Measurements from ENCODE around the gene TENT4B. TPM values are rescaled to one million over a fixed set of nuclear protein-coding genes. Genes with fewer than 3 reads are reported as not detected.

Gene TENT4B
- total and polyA plus RNA-seq, 7 donors, result 3.6 to 23.5 (median 14.9) TPM

- Histone ChIP-seq H3K4me1 (peaks cover 0 to 78% (median 62%) of the 10 kb centered on the region in 4 donors), H3K27ac (peak overlapping the region; percentile 5 to 58 (median 46)), H3K36me3 (no peaks in the 10 kb centered on the region), H3K9me3 (no peaks in the 10 kb centered on the region), H3K4me3 (no peak overlapping the region), H3K27me3 (no peaks in the 10 kb centered on the region)
- DNase-seq, result no peak
- intact Hi-C loops (cut with DNase I), result no loop called here
- WGBS, 2 donors, result 78 to 82% methylated on average over 4 of the region's 4 CpGs
- TF ChIP-seq POLR2AphosphoS5 (IDR thresholded peaks at IDR 0.05) (no peak), POLR2A (IDR thresholded peaks at IDR 0.05) (no peak), CTCF (IDR thresholded peaks at IDR 0.05) (no peak), EP300 (IDR thresholded peaks at IDR 0.05) (no peak)
These were observed 7.5 kb downstream of the TENT4B start for GRCh38 chr16:50160495-50161164.

- no peak for DNase-seq
- peaks cover 0 to 78% (median 62%) of the 10 kb centered on the region in 4 donors for H3K4me1 ChIP-seq
- intact Hi-C loops (cut with DNase I), result no loop called here
- no peak for TF ChIP-seq POLR2AphosphoS5 (IDR thresholded peaks at IDR 0.05)
- 94 to 97% methylated on average over 2 of the region's 2 CpGs for WGBS, 2 donors
- no peaks in the 10 kb centered on the region for H3K27me3 ChIP-seq
- H3K4me3 ChIP-seq, result no peak overlapping the region
- no peaks in the 10 kb centered on the region for H3K9me3 ChIP-seq
- no peak overlapping the region for H3K27ac ChIP-seq
- no peaks in the 10 kb centered on the region for H3K36me3 ChIP-seq
These were observed 8.8 kb downstream of the TENT4B start for GRCh38 chr16:50161950-50162349.

- Histone ChIP-seq H3K27me3 (no peaks in the 10 kb centered on the region), H3K4me1 (peaks cover 0 to 69% (median 56%) of the 10 kb centered on the region in 4 donors), H3K36me3 (no peaks in the 10 kb centered on the region), H3K4me3 (no peak overlapping the region), H3K27ac (no peak overlapping the region), H3K9me3 (no peaks in the 10 kb centered on the region)
- 27 to 67% methylated on average over 2 of the region's 2 CpGs for WGBS, 2 donors
- TF ChIP-seq EP300 (IDR thresholded peaks at IDR 0.05), result no peak
- no peak for TF ChIP-seq CTCF (IDR thresholded peaks at IDR 0.05)
- TF ChIP-seq POLR2A (IDR thresholded peaks at IDR 0.05), result no peak
- TF ChIP-seq POLR2AphosphoS5 (IDR thresholded peaks at IDR 0.05), result no peak
- no peak for DNase-seq
- intact Hi-C loops (cut with DNase I), result no loop called here
These were observed 12.4 kb downstream of the TENT4B start for GRCh38 chr16:50165473-50165872.

- Histone ChIP-seq H3K9me3 (no peaks in the 10 kb centered on the region), H3K4me3 (no peak overlapping the region), H3K27ac (peak overlapping the region in 3 of 4 donors; percentile 44 to 46 (median 46)), H3K27me3 (no peaks in the 10 kb centered on the region), H3K36me3 (no peaks in the 10 kb centered on the region), H3K4me1 (peaks cover 0 to 69% (median 52%) of the 10 kb centered on the region in 4 donors)
- 72 to 73% methylated on average over 9 of the region's 9 CpGs for WGBS, 2 donors
- no peak for DNase-seq
- no peak for TF ChIP-seq EP300 (IDR thresholded peaks at IDR 0.05)
- no peak for TF ChIP-seq CTCF (IDR thresholded peaks at IDR 0.05)
- no peak for TF ChIP-seq POLR2AphosphoS5 (IDR thresholded peaks at IDR 0.05)
- no peak for TF ChIP-seq POLR2A (IDR thresholded peaks at IDR 0.05)
- intact Hi-C loops (cut with DNase I), result no loop called here
These were observed 13.7 kb downstream of the TENT4B start for GRCh38 chr16:50166511-50167500.

- 70 to 89% methylated on average over 7 of the region's 7 CpGs for WGBS, 2 donors
- Histone ChIP-seq H3K27me3 (no peaks in the 10 kb centered on the region), H3K4me3 (no peak overlapping the region), H3K9me3 (no peaks in the 10 kb centered on the region), H3K27ac (peak overlapping the region in 3 of 4 donors; percentile 44 to 46 (median 46)), H3K36me3 (no peaks in the 10 kb centered on the region), H3K4me1 (peaks cover 0 to 69% (median 58%) of the 10 kb centered on the region in 4 donors)
- no peak for DNase-seq
- TF ChIP-seq CTCF (IDR thresholded peaks at IDR 0.05), result no peak
- TF ChIP-seq POLR2A (IDR thresholded peaks at IDR 0.05), result no peak
- no peak for TF ChIP-seq EP300 (IDR thresholded peaks at IDR 0.05)
- intact Hi-C loops (cut with DNase I), result no loop called here
These were observed 14.4 kb downstream of the TENT4B start for GRCh38 chr16:50167556-50167955.

Measured in sigmoid colon (tissue), 7 donors.